ENCODE results near the gene PRPH.
"Not testable (repeated sequence)": the region's sequence is repeated elsewhere in the genome, so short reads cannot be mapped to it uniquely, and the experiment has no call there.

PRPH gene

GRCh38 chr12:49304161-49304560 lies 9.2 kb downstream of the PRPH start:
- Histone ChIP-seq H3K9me3 (replicated peaks; ENCODE audit: insufficient read depth, low read length) (no peaks in the 10 kb centered on the region), H3K27ac (ENCODE audit: low read length) (no peak overlapping the region), H3F3A (ENCODE audit: insufficient read depth, low read length) (no peaks in the 10 kb centered on the region), H2AFZ (ENCODE audit: low read length) (no peak overlapping the region), H3K4me3 (ENCODE audit: low read length) (no peak overlapping the region), H4K20me1 (ENCODE audit: insufficient read depth, low read length) (no peaks in the 10 kb centered on the region), H3K27me3 (replicated peaks; ENCODE audit: insufficient read depth, low read length) (no peaks in the 10 kb centered on the region), H3K4me2 (ENCODE audit: low read depth, low read length) (no peak overlapping the region), H3K9me2 (replicated peaks; ENCODE audit: insufficient read depth, low read length) (no peaks in the 10 kb centered on the region), H3K79me2 (ENCODE audit: low read length) (no peaks in the 10 kb centered on the region), H3K36me3 (replicated peaks; ENCODE audit: insufficient read depth, low read length) (no peaks in the 10 kb centered on the region), H3K9ac (ENCODE audit: low read length) (no peak overlapping the region), H3K4me1 (ENCODE audit: low read length) (no peaks in the 10 kb centered on the region; the same call in 1 of the 2 replicates)
- TF ChIP-seq EZH2 (optimal IDR thresholded peaks at IDR 0.05; ENCODE audit: low read depth, low read length) = no peak
- DNase-seq = no peak

- no peak overlapping the region for H3K4me3 ChIP-seq (ENCODE audit: low read length)
- no peak overlapping the region for H2AFZ ChIP-seq (ENCODE audit: low read length)
- H3K9me2 ChIP-seq (replicated peaks; ENCODE audit: insufficient read depth, low read length) = no peaks in the 10 kb centered on the region
- H3F3A ChIP-seq (ENCODE audit: insufficient read depth, low read length) = no peaks in the 10 kb centered on the region
- TF ChIP-seq CTCF (IDR thresholded peaks at IDR 0.05; ENCODE audit: low read length) = no peak
- no peak for TF ChIP-seq EZH2phosphoT487 (IDR thresholded peaks at IDR 0.05; ENCODE audit: low read length)
- no peak for TF ChIP-seq EZH2 (optimal IDR thresholded peaks at IDR 0.05; ENCODE audit: low read depth, low read length)
- no peaks in the 10 kb centered on the region for H3K79me2 ChIP-seq (ENCODE audit: low read length)
- H3K9me3 ChIP-seq (replicated peaks; ENCODE audit: insufficient read depth, low read length) = no peaks in the 10 kb centered on the region
- DNase-seq = no peak
- H3K36me3 ChIP-seq (replicated peaks; ENCODE audit: insufficient read depth, low read length) = no peaks in the 10 kb centered on the region
- H4K20me1 ChIP-seq (ENCODE audit: insufficient read depth, low read length) = no peaks in the 10 kb centered on the region
- no peak overlapping the region for H3K27ac ChIP-seq (ENCODE audit: low read length)
- no peak overlapping the region for H3K4me2 ChIP-seq (ENCODE audit: low read depth, low read length)
- no peak overlapping the region for H3K9ac ChIP-seq (ENCODE audit: low read length)
- no peaks in the 10 kb centered on the region for H3K27me3 ChIP-seq (replicated peaks; ENCODE audit: insufficient read depth, low read length)
- no peaks in the 10 kb centered on the region; the same call in 1 of the 2 replicates for H3K4me1 ChIP-seq (ENCODE audit: low read length)
Measured at GRCh38 chr12:49305762-49306510, 11.0 kb downstream of the PRPH start.

GRCh38 chr12:49309386-49309785 lies 14.4 kb downstream of the PRPH start:
- H3K27ac ChIP-seq (ENCODE audit: low read length) = no peak overlapping the region
- H4K20me1 ChIP-seq (ENCODE audit: insufficient read depth, low read length) = no peaks in the 10 kb centered on the region
- H3K36me3 ChIP-seq (replicated peaks; ENCODE audit: insufficient read depth, low read length) = no peaks in the 10 kb centered on the region
- H3K4me1 ChIP-seq (ENCODE audit: low read length) = no peaks in the 10 kb centered on the region; the same call in 1 of the 2 replicates
- TF ChIP-seq EZH2phosphoT487 (IDR thresholded peaks at IDR 0.05; ENCODE audit: low read length) (no peak), CTCF (IDR thresholded peaks at IDR 0.05; ENCODE audit: low read length) (no peak), EZH2 (optimal IDR thresholded peaks at IDR 0.05; ENCODE audit: low read depth, low read length) (no peak)
- no peaks in the 10 kb centered on the region for H3K9me3 ChIP-seq (replicated peaks; ENCODE audit: insufficient read depth, low read length)
- no peak for DNase-seq
- H3K4me3 ChIP-seq (ENCODE audit: low read length) = no peak overlapping the region
- no peak overlapping the region for H2AFZ ChIP-seq (ENCODE audit: low read length)
- H3K9me2 ChIP-seq (replicated peaks; ENCODE audit: insufficient read depth, low read length) = no peaks in the 10 kb centered on the region
- H3K9ac ChIP-seq (ENCODE audit: low read length) = no peak overlapping the region
- no peaks in the 10 kb centered on the region for H3K27me3 ChIP-seq (replicated peaks; ENCODE audit: insufficient read depth, low read length)
- no peak overlapping the region for H3K4me2 ChIP-seq (ENCODE audit: low read depth, low read length)
- no peaks in the 10 kb centered on the region for H3F3A ChIP-seq (ENCODE audit: insufficient read depth, low read length)
- H3K79me2 ChIP-seq (ENCODE audit: low read length) = no peaks in the 10 kb centered on the region

GRCh38 chr12:49310451-49311000 lies 15.6 kb downstream of the PRPH start:
- not testable (repeated sequence) for H3K36me3 ChIP-seq (replicated peaks; ENCODE audit: insufficient read depth, low read length); H3F3A ChIP-seq (ENCODE audit: insufficient read depth, low read length); H3K9me3 ChIP-seq (replicated peaks; ENCODE audit: insufficient read depth, low read length); H3K27me3 ChIP-seq (replicated peaks; ENCODE audit: insufficient read depth, low read length); H3K4me2 ChIP-seq (ENCODE audit: low read depth, low read length); H3K4me3 ChIP-seq (ENCODE audit: low read length); DNase-seq; H2AFZ ChIP-seq (ENCODE audit: low read length); H3K4me1 ChIP-seq (ENCODE audit: low read length); H4K20me1 ChIP-seq (ENCODE audit: insufficient read depth, low read length); H3K79me2 ChIP-seq (ENCODE audit: low read length); H3K9ac ChIP-seq (ENCODE audit: low read length); H3K27ac ChIP-seq (ENCODE audit: low read length); H3K9me2 ChIP-seq (replicated peaks; ENCODE audit: insufficient read depth, low read length)

Measured in MM.1S (cell line).